ENCODE data around the gene HTR2C.

GRCh38 chrX:114717921-114718320, 134.0 kb downstream of the HTR2C start:
- TF ChIP-seq CTCF (IDR thresholded peaks at IDR 0.05) (peak; percentile 83), EZH2 (IDR thresholded peaks at IDR 0.05) (no peak)
